DOHH2 (cell line): ENCODE measurements around the gene FRMD3.

Experiments
- H3F3A ChIP-seq: fragments of 200-600 bp; sonication (generic), shearing (Covaris generic); 2 replicates; pipeline ENCODE4 v1.6.0; 2016; ENCODE audit warnings: antibody characterized with exemption, mild to moderate bottlenecking; ENCODE audit not compliant: control insufficient read depth, insufficient read depth
- H3K27ac ChIP-seq: fragments of 200-600 bp; sonication (generic); 2 replicates; pipeline ENCODE4 v1.5.1; 2014; ENCODE audit warnings: low read depth, mild to moderate bottlenecking, low read length, moderate library complexity
- H3K27me3 ChIP-seq: fragments of 200-600 bp; sonication (generic); 2 replicates; pipeline ENCODE4 v1.6.1; 2014; ENCODE audit warnings: mild to moderate bottlenecking, low read length, mixed read lengths; ENCODE audit not compliant: control insufficient read depth
- H3K36me3 ChIP-seq: fragments of 200-600 bp; sonication (generic); 2 replicates; pipeline ENCODE4 v1.6.1; 2014; ENCODE audit warnings: mild to moderate bottlenecking, low read length, moderate library complexity, mixed read lengths; ENCODE audit not compliant: control insufficient read depth
- H3K4me1 ChIP-seq: fragments of 200-600 bp; sonication (generic); 2 replicates; pipeline ENCODE4 v1.6.1; 2014; ENCODE audit warnings: mild to moderate bottlenecking, low read length, mixed read lengths; ENCODE audit not compliant: control insufficient read depth
- H3K4me2 ChIP-seq: fragments of 200-600 bp; sonication (generic); 2 replicates; pipeline ENCODE4 v1.6.0; 2014; ENCODE audit warnings: mild to moderate bottlenecking, low read length, moderate library complexity
- H3K4me3 ChIP-seq: fragments of 200-600 bp; sonication (generic); 2 replicates; pipeline ENCODE4 v1.5.1; 2014; ENCODE audit warnings: mild to moderate bottlenecking, low read length, mixed read lengths
- H3K79me2 ChIP-seq: fragments of 200-600 bp; sonication (generic); 2 replicates; pipeline ENCODE4 v1.6.1; 2014; ENCODE audit warnings: mild to moderate bottlenecking, low read length, mixed read lengths; ENCODE audit not compliant: control insufficient read depth
- H3K9me2 ChIP-seq: fragments of 200-600 bp; sonication (generic); replicated peaks from 2 replicates; pipeline ENCODE4 v1.6.1; 2014; ENCODE audit warnings: mild to moderate bottlenecking, low read length, mixed read lengths; ENCODE audit not compliant: control insufficient read depth
- H3K9me3 ChIP-seq: fragments of 200-600 bp; sonication (generic); 2 replicates; pipeline ENCODE4 v1.6.1; 2014; ENCODE audit warnings: antibody characterized with exemption, low read length, mixed read lengths; ENCODE audit not compliant: control insufficient read depth, insufficient read depth
- H4K20me1 ChIP-seq: fragments of 200-600 bp; sonication (generic); 2 replicates; pipeline ENCODE4 v1.6.0; 2014; ENCODE audit warnings: low read depth, mild to moderate bottlenecking, antibody characterized with exemption, low read length, moderate library complexity; ENCODE audit not compliant: control insufficient read depth, insufficient read depth
- EZH2phosphoT487 ChIP-seq: fragments of 200-600 bp; sonication (generic); IDR thresholded peaks from 2 replicates; pipeline ENCODE4 v1.6.1; 2017; ENCODE audit warnings: borderline replicate concordance, mild to moderate bottlenecking, antibody characterized with exemption, low read length, moderate library complexity, mixed read lengths
- TF ChIP-seq, protein P1 (sequence below): fragments of 200-600 bp; sonication (generic); IDR thresholded peaks from one replicate; pipeline ENCODE4 v1.5.1; 2014; ENCODE audit warnings: antibody characterized with exemption, mild to moderate bottlenecking, low read depth, low read length; ENCODE audit not compliant: poor library complexity, severe bottlenecking

Gene FRMD3

GRCh38 chr9:83290692-83291091 lies 247.5 kb downstream of the FRMD3 start:
- H3K9me3 ChIP-seq: no peaks in the 10 kb centered on the region
- H3K4me2 ChIP-seq: no peak overlapping the region
- H3K36me3 ChIP-seq: no peaks in the 10 kb centered on the region
- TF ChIP-seq EZH2phosphoT487: no peak
- TF ChIP-seq, protein P1, sequence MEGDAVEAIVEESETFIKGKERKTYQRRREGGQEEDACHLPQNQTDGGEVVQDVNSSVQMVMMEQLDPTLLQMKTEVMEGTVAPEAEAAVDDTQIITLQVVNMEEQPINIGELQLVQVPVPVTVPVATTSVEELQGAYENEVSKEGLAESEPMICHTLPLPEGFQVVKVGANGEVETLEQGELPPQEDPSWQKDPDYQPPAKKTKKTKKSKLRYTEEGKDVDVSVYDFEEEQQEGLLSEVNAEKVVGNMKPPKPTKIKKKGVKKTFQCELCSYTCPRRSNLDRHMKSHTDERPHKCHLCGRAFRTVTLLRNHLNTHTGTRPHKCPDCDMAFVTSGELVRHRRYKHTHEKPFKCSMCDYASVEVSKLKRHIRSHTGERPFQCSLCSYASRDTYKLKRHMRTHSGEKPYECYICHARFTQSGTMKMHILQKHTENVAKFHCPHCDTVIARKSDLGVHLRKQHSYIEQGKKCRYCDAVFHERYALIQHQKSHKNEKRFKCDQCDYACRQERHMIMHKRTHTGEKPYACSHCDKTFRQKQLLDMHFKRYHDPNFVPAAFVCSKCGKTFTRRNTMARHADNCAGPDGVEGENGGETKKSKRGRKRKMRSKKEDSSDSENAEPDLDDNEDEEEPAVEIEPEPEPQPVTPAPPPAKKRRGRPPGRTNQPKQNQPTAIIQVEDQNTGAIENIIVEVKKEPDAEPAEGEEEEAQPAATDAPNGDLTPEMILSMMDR: no peak
- no peaks in the 10 kb centered on the region for H3K27me3 ChIP-seq
- H3F3A ChIP-seq: no peaks in the 10 kb centered on the region
- H3K79me2 ChIP-seq: no peaks in the 10 kb centered on the region
- no peaks in the 10 kb centered on the region for H4K20me1 ChIP-seq
- H3K27ac ChIP-seq: no peak overlapping the region
- no peaks in the 10 kb centered on the region for H3K9me2 ChIP-seq
- no peaks in the 10 kb centered on the region for H3K4me1 ChIP-seq
- no peak overlapping the region for H3K4me3 ChIP-seq

DNA sequence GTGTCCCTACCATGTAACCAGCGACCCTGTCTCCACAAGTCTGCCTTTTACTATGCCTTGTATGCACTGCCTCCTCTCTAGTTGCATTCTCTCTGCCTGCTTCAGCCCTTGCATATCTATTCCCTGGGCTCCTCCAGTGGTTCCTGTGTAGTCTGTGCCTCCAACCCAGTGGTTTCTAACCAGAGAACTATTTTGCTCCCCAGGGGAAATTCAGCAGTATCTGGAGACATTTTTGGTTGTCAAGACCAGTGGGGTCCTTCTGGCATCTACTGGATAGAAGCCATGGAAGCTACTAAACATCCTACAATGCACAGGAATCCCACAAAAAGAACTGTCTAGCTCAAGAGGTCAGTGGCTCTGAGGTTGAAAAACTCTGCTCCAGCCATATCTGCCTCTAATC lies 251.2 kb downstream of the FRMD3 start:
- Histone ChIP-seq H3K27ac (no peak overlapping the region), H3K4me2 (no peak overlapping the region), H3K79me2 (no peaks in the 10 kb centered on the region), H4K20me1 (no peaks in the 10 kb centered on the region), H3K36me3 (no peaks in the 10 kb centered on the region), H3F3A (no peaks in the 10 kb centered on the region), H3K9me2 (no peaks in the 10 kb centered on the region), H3K9me3 (no peaks in the 10 kb centered on the region), H3K27me3 (no peaks in the 10 kb centered on the region), H3K4me1 (no peaks in the 10 kb centered on the region), H3K4me3 (no peak overlapping the region)
- no peak for TF ChIP-seq EZH2phosphoT487
- TF ChIP-seq, protein P1: no peak

DNA sequence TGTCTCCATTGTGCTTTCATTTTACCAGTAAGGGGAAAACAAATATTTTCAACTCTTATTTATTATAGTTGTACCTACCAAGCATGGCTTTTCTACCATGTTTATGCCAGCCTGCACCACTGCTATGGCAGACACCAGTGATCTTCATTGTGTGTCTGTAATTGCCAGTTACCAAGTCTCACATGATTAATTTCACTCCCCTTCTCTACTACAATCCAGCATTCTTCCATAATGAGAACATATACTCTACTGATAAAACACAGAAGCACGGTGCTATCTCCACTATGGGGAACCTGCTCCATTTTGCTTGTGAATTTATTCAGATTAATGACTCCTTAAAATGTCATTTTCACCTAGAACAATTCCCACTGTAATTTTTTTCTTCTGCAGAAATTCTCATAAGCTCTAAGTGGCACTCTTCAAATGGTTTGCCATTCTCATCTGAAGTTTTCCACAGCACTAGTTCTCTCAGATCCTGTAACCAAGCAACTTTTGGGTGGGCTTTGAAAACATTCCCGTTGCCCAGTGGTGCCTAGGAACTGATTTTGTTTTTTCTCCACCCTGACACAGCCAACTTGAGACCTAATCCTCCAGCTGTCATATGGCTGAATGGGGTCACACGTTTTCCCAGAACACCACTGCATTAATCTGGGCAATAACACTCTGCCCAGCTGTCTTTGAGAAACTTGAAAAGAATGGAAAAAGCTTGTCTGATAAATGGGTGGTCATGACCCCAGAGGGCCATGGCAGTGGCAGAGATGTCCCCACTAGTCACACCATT lies 252.6 kb downstream of the FRMD3 start:
- no peaks in the 10 kb centered on the region for H3F3A ChIP-seq
- no peaks in the 10 kb centered on the region for H4K20me1 ChIP-seq
- TF ChIP-seq EZH2phosphoT487: no peak
- TF ChIP-seq, protein P1: no peak
- H3K4me3 ChIP-seq: no peak overlapping the region
- no peaks in the 10 kb centered on the region for H3K79me2 ChIP-seq
- no peaks in the 10 kb centered on the region for H3K9me3 ChIP-seq
- no peaks in the 10 kb centered on the region for H3K27me3 ChIP-seq
- H3K36me3 ChIP-seq: no peaks in the 10 kb centered on the region
- H3K4me2 ChIP-seq: no peak overlapping the region
- no peaks in the 10 kb centered on the region for H3K4me1 ChIP-seq
- H3K27ac ChIP-seq: no peak overlapping the region
- no peaks in the 10 kb centered on the region for H3K9me2 ChIP-seq
